Right kidney (tissue), 1 donor: Measurements from ENCODE around the gene KCNAB1.

Source experiments
- DNase-seq: peaks from one replicate; pipeline ENCODE4 v3.0.0-alpha.2; 2016

The KCNAB1 gene

GRCh38 chr3:156323466-156323865 is 203.1 kb downstream of the KCNAB1 start:
- DNase-seq: no peak

- DNase-seq: no peak
Observed at GRCh38 chr3:156330415-156330814, 210.0 kb downstream of the KCNAB1 start.

- DNase-seq: no peak
Observed at GRCh38 chr3:156332304-156332703, 211.9 kb downstream of the KCNAB1 start.

GRCh38 chr3:156334841-156335545 is 214.6 kb downstream of the KCNAB1 start:
- no peak for DNase-seq

- DNase-seq: no peak
Observed at GRCh38 chr3:156339491-156339890, 219.1 kb downstream of the KCNAB1 start.

GRCh38 chr3:156341332-156341731 is 221.0 kb downstream of the KCNAB1 start:
- DNase-seq: no peak

GRCh38 chr3:156341831-156342416 is 221.5 kb downstream of the KCNAB1 start:
- no peak for DNase-seq

GRCh38 chr3:156344215-156344614 is 223.8 kb downstream of the KCNAB1 start:
- no peak for DNase-seq

GRCh38 chr3:156349111-156349510 is 228.7 kb downstream of the KCNAB1 start:
- DNase-seq: no peak

GRCh38 chr3:156349978-156350377 is 229.6 kb downstream of the KCNAB1 start:
- DNase-seq: no peak

GRCh38 chr3:156350781-156351180 is 230.4 kb downstream of the KCNAB1 start:
- DNase-seq: no peak

- no peak for DNase-seq
Observed at GRCh38 chr3:156351783-156352182, 231.4 kb downstream of the KCNAB1 start.

GRCh38 chr3:156352728-156353127 is 232.3 kb downstream of the KCNAB1 start:
- DNase-seq: no peak

- no peak for DNase-seq
Observed at GRCh38 chr3:156353563-156353962, 233.2 kb downstream of the KCNAB1 start.

GRCh38 chr3:156356537-156357363 is 236.4 kb downstream of the KCNAB1 start:
- DNase-seq: no peak

GRCh38 chr3:156358232-156358631 is 237.9 kb downstream of the KCNAB1 start:
- no peak for DNase-seq

- no peak for DNase-seq
Observed at GRCh38 chr3:156359368-156359767, 239.0 kb downstream of the KCNAB1 start.

- DNase-seq: no peak
Observed at GRCh38 chr3:156360083-156360482, 239.7 kb downstream of the KCNAB1 start.

- DNase-seq: no peak
Observed at GRCh38 chr3:156360963-156361362, 240.6 kb downstream of the KCNAB1 start.

- no peak for DNase-seq
Observed at GRCh38 chr3:156366559-156366958, 246.2 kb downstream of the KCNAB1 start.

- DNase-seq: no peak
Observed at GRCh38 chr3:156368189-156368588, 247.8 kb downstream of the KCNAB1 start.

GRCh38 chr3:156371701-156372100 is 251.3 kb downstream of the KCNAB1 start:
- DNase-seq: no peak

- DNase-seq: no peak
Observed at GRCh38 chr3:156373095-156373494, 252.7 kb downstream of the KCNAB1 start.
